ENCODE results near the gene GULP1.
A peak's percentile ranks its signal among the peaks of the same experiment; 100 is the strongest.

The GULP1 gene

DNA sequence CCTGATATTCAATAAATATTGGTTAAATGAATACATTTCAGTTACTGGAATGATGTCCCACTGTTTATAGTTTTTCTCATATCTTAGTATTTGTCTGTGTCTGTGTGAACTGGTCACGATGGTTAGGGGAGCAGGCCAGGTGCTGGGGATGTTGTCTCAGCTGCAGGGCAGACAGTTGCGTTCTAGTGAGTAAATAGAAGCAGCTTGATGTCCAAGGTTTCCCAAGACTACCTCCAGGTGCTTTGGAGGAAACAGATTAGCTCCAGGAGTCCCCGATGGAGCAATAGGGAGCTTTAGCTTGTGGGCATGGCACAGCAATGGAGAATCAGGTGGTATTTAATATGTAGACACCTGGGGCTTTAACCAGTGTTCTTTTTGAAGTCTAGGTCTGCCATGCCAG is 75.5 kb downstream of the GULP1 start:
- no peak for TF ChIP-seq TCF4 (CRISPR knock-in tag; IDR thresholded peaks at IDR 0.05; ENCODE audit: borderline replicate concordance)
- no peak for TF ChIP-seq TOX (CRISPR knock-in tag; IDR thresholded peaks at IDR 0.05; ENCODE audit: borderline replicate concordance)
- no peak for TF ChIP-seq ZNF565 (CRISPR knock-in tag; conservative IDR thresholded peaks at IDR 0.05; ENCODE audit: low read depth)
- no peak for TF ChIP-seq SNAI2 (CRISPR knock-in tag; IDR thresholded peaks at IDR 0.05)
- TF ChIP-seq GLIS3 (CRISPR knock-in tag; IDR thresholded peaks at IDR 0.05): no peak
- no peak for TF ChIP-seq ZNF70 (CRISPR knock-in tag; IDR thresholded peaks at IDR 0.05)
- TF ChIP-seq PPARA (CRISPR knock-in tag; IDR thresholded peaks at IDR 0.05; ENCODE audit: borderline replicate concordance): no peak
- no peak for TF ChIP-seq BACH2 (CRISPR knock-in tag; IDR thresholded peaks at IDR 0.05; ENCODE audit: borderline replicate concordance)
- TF ChIP-seq, protein P1, sequence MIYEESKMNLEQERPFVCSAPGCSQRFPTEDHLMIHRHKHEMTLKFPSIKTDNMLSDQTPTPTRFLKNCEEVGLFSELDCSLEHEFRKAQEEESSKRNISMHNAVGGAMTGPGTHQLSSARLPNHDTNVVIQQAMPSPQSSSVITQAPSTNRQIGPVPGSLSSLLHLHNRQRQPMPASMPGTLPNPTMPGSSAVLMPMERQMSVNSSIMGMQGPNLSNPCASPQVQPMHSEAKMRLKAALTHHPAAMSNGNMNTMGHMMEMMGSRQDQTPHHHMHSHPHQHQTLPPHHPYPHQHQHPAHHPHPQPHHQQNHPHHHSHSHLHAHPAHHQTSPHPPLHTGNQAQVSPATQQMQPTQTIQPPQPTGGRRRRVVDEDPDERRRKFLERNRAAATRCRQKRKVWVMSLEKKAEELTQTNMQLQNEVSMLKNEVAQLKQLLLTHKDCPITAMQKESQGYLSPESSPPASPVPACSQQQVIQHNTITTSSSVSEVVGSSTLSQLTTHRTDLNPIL (CRISPR knock-in tag; IDR thresholded peaks at IDR 0.05; ENCODE audit: low read depth): no peak
- no peak for TF ChIP-seq ZC3H10 (CRISPR knock-in tag; IDR thresholded peaks at IDR 0.05)
- TF ChIP-seq, protein P2, sequence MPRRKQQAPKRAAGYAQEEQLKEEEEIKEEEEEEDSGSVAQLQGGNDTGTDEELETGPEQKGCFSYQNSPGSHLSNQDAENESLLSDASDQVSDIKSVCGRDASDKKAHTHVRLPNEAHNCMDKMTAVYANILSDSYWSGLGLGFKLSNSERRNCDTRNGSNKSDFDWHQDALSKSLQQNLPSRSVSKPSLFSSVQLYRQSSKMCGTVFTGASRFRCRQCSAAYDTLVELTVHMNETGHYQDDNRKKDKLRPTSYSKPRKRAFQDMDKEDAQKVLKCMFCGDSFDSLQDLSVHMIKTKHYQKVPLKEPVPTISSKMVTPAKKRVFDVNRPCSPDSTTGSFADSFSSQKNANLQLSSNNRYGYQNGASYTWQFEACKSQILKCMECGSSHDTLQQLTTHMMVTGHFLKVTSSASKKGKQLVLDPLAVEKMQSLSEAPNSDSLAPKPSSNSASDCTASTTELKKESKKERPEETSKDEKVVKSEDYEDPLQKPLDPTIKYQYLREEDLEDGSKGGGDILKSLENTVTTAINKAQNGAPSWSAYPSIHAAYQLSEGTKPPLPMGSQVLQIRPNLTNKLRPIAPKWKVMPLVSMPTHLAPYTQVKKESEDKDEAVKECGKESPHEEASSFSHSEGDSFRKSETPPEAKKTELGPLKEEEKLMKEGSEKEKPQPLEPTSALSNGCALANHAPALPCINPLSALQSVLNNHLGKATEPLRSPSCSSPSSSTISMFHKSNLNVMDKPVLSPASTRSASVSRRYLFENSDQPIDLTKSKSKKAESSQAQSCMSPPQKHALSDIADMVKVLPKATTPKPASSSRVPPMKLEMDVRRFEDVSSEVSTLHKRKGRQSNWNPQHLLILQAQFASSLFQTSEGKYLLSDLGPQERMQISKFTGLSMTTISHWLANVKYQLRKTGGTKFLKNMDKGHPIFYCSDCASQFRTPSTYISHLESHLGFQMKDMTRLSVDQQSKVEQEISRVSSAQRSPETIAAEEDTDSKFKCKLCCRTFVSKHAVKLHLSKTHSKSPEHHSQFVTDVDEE (CRISPR knock-in tag; IDR thresholded peaks at IDR 0.05): no peak
- no peak for ATAC-seq

DNA sequence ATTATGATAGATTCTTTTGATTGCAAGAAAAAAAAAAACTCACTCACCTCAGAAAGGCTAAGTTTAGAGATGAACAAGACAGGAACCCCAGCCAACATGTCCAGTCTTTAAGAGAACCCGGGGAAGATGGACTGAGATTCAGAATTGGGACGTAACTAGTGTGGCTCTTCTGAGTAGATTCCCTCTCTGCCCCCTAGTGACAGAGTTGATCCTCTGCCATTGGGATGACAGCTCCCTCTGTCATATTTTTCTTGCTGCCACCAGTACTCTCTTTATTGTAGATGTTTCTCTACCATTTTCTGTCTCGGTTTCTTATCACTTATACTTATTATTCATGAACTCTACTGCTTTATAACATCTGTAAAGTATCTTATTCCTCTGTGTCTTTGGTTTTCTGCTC is 77.7 kb downstream of the GULP1 start:
- ATAC-seq: peak; percentile 74
- TF ChIP-seq PPARA (CRISPR knock-in tag; IDR thresholded peaks at IDR 0.05; ENCODE audit: borderline replicate concordance) (no peak), ARNTL (CRISPR knock-in tag; IDR thresholded peaks at IDR 0.05; ENCODE audit: borderline replicate concordance, low read depth) (no peak), GLIS3 (CRISPR knock-in tag; IDR thresholded peaks at IDR 0.05) (no peak), ESRRG (CRISPR knock-in tag; IDR thresholded peaks at IDR 0.05) (no peak), CSDC2 (CRISPR knock-in tag; IDR thresholded peaks at IDR 0.05) (no peak), ZNF70 (CRISPR knock-in tag; IDR thresholded peaks at IDR 0.05) (no peak), ZFP30 (CRISPR knock-in tag; IDR thresholded peaks at IDR 0.05) (no peak), OSR1 (CRISPR knock-in tag; IDR thresholded peaks at IDR 0.05) (no peak), TOX (CRISPR knock-in tag; IDR thresholded peaks at IDR 0.05; ENCODE audit: borderline replicate concordance) (no peak), ZNF8 (CRISPR knock-in tag; IDR thresholded peaks at IDR 0.05) (no peak)
- TF ChIP-seq, protein P1 (CRISPR knock-in tag; IDR thresholded peaks at IDR 0.05; ENCODE audit: low read depth): no peak
- TF ChIP-seq, protein P3, sequence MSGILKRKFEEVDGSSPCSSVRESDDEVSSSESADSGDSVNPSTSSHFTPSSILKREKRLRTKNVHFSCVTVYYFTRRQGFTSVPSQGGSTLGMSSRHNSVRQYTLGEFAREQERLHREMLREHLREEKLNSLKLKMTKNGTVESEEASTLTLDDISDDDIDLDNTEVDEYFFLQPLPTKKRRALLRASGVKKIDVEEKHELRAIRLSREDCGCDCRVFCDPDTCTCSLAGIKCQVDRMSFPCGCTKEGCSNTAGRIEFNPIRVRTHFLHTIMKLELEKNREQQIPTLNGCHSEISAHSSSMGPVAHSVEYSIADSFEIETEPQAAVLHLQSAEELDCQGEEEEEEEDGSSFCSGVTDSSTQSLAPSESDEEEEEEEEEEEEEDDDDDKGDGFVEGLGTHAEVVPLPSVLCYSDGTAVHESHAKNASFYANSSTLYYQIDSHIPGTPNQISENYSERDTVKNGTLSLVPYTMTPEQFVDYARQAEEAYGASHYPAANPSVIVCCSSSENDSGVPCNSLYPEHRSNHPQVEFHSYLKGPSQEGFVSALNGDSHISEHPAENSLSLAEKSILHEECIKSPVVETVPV (CRISPR knock-in tag; IDR thresholded peaks at IDR 0.05): no peak
- TF ChIP-seq, protein P2 (CRISPR knock-in tag; IDR thresholded peaks at IDR 0.05): no peak

DNA sequence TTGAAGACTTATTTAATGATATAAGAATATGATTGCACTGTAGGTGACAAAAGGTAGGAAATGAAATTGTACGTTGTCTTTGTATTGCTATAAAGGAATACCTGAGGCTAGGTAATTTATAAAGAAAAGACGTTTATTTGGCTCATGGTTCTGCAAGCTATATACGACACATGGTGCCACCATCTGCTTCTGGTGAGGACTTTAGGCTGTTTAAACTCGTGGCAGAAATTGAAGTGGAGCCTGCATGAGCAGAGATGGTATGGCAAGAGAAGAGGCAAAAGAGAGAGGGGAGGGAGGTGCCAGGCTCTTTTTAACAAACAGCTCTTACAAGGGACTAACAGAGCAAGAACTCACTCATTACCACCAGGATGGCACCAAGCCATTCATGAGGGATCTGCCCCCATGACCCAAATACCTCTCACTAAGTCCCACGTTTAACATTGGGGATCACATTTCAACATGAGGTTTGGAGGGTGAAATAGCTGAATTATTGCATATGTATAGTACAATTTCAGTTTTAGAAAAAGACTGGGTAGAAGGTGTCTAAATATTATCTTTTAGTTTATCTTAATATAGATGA is 86.8 kb downstream of the GULP1 start:
- no peak for TF ChIP-seq ZC3H10 (CRISPR knock-in tag; IDR thresholded peaks at IDR 0.05)
- TF ChIP-seq ISL1 (CRISPR knock-in tag; IDR thresholded peaks at IDR 0.05): no peak
- no peak for TF ChIP-seq ARNTL (CRISPR knock-in tag; IDR thresholded peaks at IDR 0.05; ENCODE audit: borderline replicate concordance, low read depth)
- no peak for TF ChIP-seq ZFP30 (CRISPR knock-in tag; IDR thresholded peaks at IDR 0.05)
- TF ChIP-seq ZFP3 (CRISPR knock-in tag; IDR thresholded peaks at IDR 0.05): no peak
- TF ChIP-seq ZNF70 (CRISPR knock-in tag; IDR thresholded peaks at IDR 0.05): no peak
- no peak for ATAC-seq
